ENCODE measurements around the gene DUSP3. TPM values are rescaled to one million over a fixed set of nuclear protein-coding genes. Genes with fewer than 3 reads are reported as not detected.

DUSP3 gene
- total RNA-seq, 1 experiment from 2014 or later, result 16.9 TPM

DNA sequence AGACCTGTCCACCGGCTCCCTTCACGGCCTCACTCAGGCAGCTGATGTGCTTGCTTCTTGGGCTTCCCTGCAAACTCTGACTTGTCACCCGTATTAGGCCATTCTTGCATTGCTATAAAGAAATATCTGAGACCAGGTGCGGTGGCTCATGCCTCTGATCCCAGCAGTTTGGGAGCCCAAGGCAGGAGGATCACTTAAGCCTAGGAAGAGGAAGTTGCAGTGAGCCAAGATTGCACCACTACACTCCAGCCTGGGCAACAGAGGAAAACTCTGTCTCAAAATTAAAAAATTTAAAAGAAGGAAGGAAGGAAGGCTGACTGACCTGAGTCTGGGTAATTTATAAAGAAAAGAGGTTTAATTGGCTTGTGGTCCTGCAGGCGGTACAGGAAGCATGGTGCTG is 37.1 kb downstream of the DUSP3 start:
- peaks cover 0 to 4% (median 0%) of the 10 kb centered on the region in 3 experiments; a peak in 1 of 7 replicates for H3K36me3 Mint-ChIP-seq (ENCODE audit: insufficient read depth in 1 of 3, low read depth in 3 of 3)
- H3K27ac Mint-ChIP-seq, result 0 out of 7 replicates have a peak overlapping the region, but pooled peaks of 1 of the 3 experiments have one; percentile 49
- Histone ChIP-seq H2AFZ (ENCODE audit: low read length) (no peak overlapping the region), H3T11ph (ENCODE audit: low read length) (no peak overlapping the region), H4K8ac (replicated peaks; ENCODE audit: insufficient read length, low read depth, low read length) (no peak overlapping the region), H3K9me3 (ENCODE audit: control insufficient read depth, low read depth, low read length) (no peaks in the 10 kb centered on the region), H3K18ac (ENCODE audit: insufficient read length, low read depth, low read length) (no peak overlapping the region), H3K23ac (ENCODE audit: insufficient read length, low read depth, low read length) (no peak overlapping the region), H2BK20ac (ENCODE audit: low read depth, low read length, poor library complexity, severe bottlenecking) (no peak overlapping the region), H3K9ac (ENCODE audit: extremely low read depth, insufficient read length, low read length) (no peak overlapping the region), H3K14ac (ENCODE audit: insufficient read depth, low read length) (no peak overlapping the region), H3K23me2 (ENCODE audit: insufficient read length, low read depth, low read length, poor library complexity, severe bottlenecking) (no peaks in the 10 kb centered on the region), H3K4ac (ENCODE audit: low read depth, low read length) (no peak overlapping the region), H2BK5ac (ENCODE audit: insufficient read length, low read length) (no peak overlapping the region), H3K4me1 (ENCODE audit: insufficient read depth, low read length) (no peaks in the 10 kb centered on the region), H3K79me1 (ENCODE audit: insufficient read depth, low read depth, low read length, poor library complexity, severe bottlenecking) (no peaks in the 10 kb centered on the region), H3K56ac (ENCODE audit: insufficient read length, low read depth, low read length) (no peak overlapping the region), H2BK15ac (ENCODE audit: low read depth, low read length) (no peak overlapping the region), H3K4me2 (ENCODE audit: insufficient read depth, insufficient read length, low read length) (no peak overlapping the region), H4K5ac (ENCODE audit: insufficient read length, low read depth, low read length) (no peak overlapping the region), H3K79me2 (ENCODE audit: insufficient read depth, low read length) (no peaks in the 10 kb centered on the region), H2BK12ac (ENCODE audit: insufficient read length, low read depth, low read length) (no peak overlapping the region), H4K91ac (ENCODE audit: insufficient read length, low read depth, low read length) (no peak overlapping the region), H4K20me1 (ENCODE audit: control insufficient read depth, insufficient read depth, insufficient read length) (no peaks in the 10 kb centered on the region), H2BK120ac (ENCODE audit: low read depth, low read length, poor library complexity, severe bottlenecking) (no peak overlapping the region), H3K27ac (ENCODE audit: insufficient read length, low read depth, low read length) (no peak overlapping the region), H2AK5ac (ENCODE audit: insufficient read length, low read length) (no peak overlapping the region), H3K27me3 (ENCODE audit: insufficient read depth, low read length) (no peaks in the 10 kb centered on the region)
- no peak for DNase-seq
- H3K4me3 Mint-ChIP-seq, result no peak overlapping the region
- peaks cover 3 to 8% of the 10 kb centered on the region in 2 experiments; a peak in 4 of 5 replicates for H3K9me3 Mint-ChIP-seq
- TF ChIP-seq, protein P1, sequence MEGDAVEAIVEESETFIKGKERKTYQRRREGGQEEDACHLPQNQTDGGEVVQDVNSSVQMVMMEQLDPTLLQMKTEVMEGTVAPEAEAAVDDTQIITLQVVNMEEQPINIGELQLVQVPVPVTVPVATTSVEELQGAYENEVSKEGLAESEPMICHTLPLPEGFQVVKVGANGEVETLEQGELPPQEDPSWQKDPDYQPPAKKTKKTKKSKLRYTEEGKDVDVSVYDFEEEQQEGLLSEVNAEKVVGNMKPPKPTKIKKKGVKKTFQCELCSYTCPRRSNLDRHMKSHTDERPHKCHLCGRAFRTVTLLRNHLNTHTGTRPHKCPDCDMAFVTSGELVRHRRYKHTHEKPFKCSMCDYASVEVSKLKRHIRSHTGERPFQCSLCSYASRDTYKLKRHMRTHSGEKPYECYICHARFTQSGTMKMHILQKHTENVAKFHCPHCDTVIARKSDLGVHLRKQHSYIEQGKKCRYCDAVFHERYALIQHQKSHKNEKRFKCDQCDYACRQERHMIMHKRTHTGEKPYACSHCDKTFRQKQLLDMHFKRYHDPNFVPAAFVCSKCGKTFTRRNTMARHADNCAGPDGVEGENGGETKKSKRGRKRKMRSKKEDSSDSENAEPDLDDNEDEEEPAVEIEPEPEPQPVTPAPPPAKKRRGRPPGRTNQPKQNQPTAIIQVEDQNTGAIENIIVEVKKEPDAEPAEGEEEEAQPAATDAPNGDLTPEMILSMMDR (conservative IDR thresholded peaks at IDR 0.05), result no peak
- H3K4me1 Mint-ChIP-seq, result peaks cover 38 to 40% of the 10 kb centered on the region in 2 experiments
- peaks cover 8% of the 10 kb centered on the region for H3K27me3 Mint-ChIP-seq (ENCODE audit: low read depth)
- WGBS (ENCODE audit: extremely low coverage, insufficient read length, low lambda C conversion rate), result no CpG with 5 or more reads among the region's 5 CpGs
